ENCODE results near the gene APOBEC2.
"Not testable (repeated sequence)": the region's sequence is repeated elsewhere in the genome, so short reads cannot be mapped to it uniquely, and the experiment has no call there.

APOBEC2 gene

GRCh38 chr6:41053041-41053440, at the start of gene APOBEC2:
Gene APOBEC2 (plus strand): TSS chr6:41053202. CDS start chr6:41053348, 146 bp downstream.
- no peaks in the 10 kb centered on the region; the same call in 1 of the 2 replicates for H3K36me3 ChIP-seq (ENCODE audit: control insufficient read depth, insufficient read depth, low read length)
- TF ChIP-seq, protein P1, sequence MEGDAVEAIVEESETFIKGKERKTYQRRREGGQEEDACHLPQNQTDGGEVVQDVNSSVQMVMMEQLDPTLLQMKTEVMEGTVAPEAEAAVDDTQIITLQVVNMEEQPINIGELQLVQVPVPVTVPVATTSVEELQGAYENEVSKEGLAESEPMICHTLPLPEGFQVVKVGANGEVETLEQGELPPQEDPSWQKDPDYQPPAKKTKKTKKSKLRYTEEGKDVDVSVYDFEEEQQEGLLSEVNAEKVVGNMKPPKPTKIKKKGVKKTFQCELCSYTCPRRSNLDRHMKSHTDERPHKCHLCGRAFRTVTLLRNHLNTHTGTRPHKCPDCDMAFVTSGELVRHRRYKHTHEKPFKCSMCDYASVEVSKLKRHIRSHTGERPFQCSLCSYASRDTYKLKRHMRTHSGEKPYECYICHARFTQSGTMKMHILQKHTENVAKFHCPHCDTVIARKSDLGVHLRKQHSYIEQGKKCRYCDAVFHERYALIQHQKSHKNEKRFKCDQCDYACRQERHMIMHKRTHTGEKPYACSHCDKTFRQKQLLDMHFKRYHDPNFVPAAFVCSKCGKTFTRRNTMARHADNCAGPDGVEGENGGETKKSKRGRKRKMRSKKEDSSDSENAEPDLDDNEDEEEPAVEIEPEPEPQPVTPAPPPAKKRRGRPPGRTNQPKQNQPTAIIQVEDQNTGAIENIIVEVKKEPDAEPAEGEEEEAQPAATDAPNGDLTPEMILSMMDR (IDR thresholded peaks at IDR 0.05; ENCODE audit: insufficient read depth, low read length, poor library complexity, severe bottlenecking) = no peak
- H3K27me3 ChIP-seq (replicated peaks; ENCODE audit: control insufficient read depth, insufficient read depth, low read length) = no peaks in the 10 kb centered on the region
- no peak for DNase-seq (ENCODE audit: extremely low read depth, insufficient read length)
- H3K4me3 ChIP-seq (replicated peaks; ENCODE audit: low read depth, low read length) = no peak within 1 kb of the TSS

DNA sequence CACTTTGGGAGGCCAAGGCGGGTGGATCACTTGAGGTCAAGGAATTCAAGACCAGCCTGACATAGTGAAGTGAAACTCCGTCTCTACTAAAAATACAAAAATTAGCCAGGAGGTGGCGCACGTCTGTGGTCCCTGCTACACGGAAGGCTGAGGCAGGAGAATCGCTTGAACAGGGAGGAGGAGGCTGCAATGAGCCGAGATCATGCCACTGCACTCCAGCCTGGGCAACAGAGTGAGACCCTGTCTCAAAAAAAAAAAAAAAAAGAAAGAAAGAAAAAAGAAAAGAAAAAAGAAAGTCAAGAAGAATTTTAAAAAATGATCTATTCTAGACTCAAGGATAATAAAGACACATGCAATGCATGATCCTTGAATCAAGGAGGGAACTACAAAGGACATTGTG, 46.8 kb upstream of the APOBEC2 start:
- not testable (repeated sequence) for H3K36me3 ChIP-seq (ENCODE audit: control insufficient read depth, insufficient read depth, low read length); H3K4me3 ChIP-seq (replicated peaks; ENCODE audit: low read depth, low read length); H3K27me3 ChIP-seq (replicated peaks; ENCODE audit: control insufficient read depth, insufficient read depth, low read length)
- DNase-seq (ENCODE audit: extremely low read depth, insufficient read length) = peak; percentile 9
- TF ChIP-seq, protein P1 (IDR thresholded peaks at IDR 0.05; ENCODE audit: insufficient read depth, low read length, poor library complexity, severe bottlenecking) = peak; percentile 60

DNA sequence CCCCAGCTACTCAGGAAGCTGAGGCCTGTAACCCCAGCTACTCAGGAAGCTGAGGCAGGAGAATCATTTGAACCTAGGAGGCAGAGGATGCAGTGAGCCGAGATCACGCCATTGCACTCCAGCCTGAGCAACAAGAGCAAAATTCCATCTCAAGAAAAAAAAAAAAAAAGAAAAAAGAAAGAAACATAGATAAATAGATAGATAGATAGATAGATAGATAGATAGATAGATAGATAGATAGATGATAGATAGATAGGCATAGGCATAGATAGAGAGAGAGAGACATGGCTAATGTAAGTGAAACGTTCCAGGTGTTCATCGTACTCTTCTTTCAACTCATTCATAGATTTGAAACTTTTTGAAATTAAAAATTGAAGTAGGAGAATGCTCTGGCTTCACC, 46.0 kb upstream of the APOBEC2 start:
- not testable (repeated sequence) for H3K36me3 ChIP-seq (ENCODE audit: control insufficient read depth, insufficient read depth, low read length); DNase-seq (ENCODE audit: extremely low read depth, insufficient read length); H3K4me3 ChIP-seq (replicated peaks; ENCODE audit: low read depth, low read length); H3K27me3 ChIP-seq (replicated peaks; ENCODE audit: control insufficient read depth, insufficient read depth, low read length)

DNA sequence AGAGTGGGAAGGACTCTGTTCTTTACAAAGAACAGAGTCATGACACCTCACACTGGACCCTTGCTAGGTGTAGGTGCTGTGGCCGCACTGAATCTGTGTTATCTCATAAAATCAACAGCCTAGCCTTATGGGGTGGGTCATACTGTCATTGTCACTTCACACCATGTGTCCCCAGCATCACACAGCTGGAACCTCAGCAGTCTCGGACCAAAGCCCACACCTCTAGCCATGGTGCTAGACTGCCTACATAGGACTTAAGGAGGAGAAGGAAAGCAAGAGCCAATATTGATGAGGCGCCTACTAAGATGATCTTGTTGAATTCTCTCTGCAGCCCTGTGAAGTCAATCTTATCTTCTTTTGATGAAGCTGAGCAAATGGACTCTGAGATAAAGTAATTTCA, 45.0 kb upstream of the APOBEC2 start:
- TF ChIP-seq, protein P1 (IDR thresholded peaks at IDR 0.05; ENCODE audit: insufficient read depth, low read length, poor library complexity, severe bottlenecking) = no peak
- no peak overlapping the region for H3K4me3 ChIP-seq (replicated peaks; ENCODE audit: low read depth, low read length)
- H3K27me3 ChIP-seq (replicated peaks; ENCODE audit: control insufficient read depth, insufficient read depth, low read length) = peaks cover 3% of the 10 kb centered on the region
- DNase-seq (ENCODE audit: extremely low read depth, insufficient read length) = no peak
- no peaks in the 10 kb centered on the region for H3K36me3 ChIP-seq (ENCODE audit: control insufficient read depth, insufficient read depth, low read length)

- DNase-seq (ENCODE audit: extremely low read depth, insufficient read length) = no peak
- Histone ChIP-seq H3K36me3 (ENCODE audit: control insufficient read depth, insufficient read depth, low read length) (no peaks in the 10 kb centered on the region), H3K27me3 (replicated peaks; ENCODE audit: control insufficient read depth, insufficient read depth, low read length) (peaks cover 3% of the 10 kb centered on the region), H3K4me3 (replicated peaks; ENCODE audit: low read depth, low read length) (no peak overlapping the region)
- TF ChIP-seq, protein P1 (IDR thresholded peaks at IDR 0.05; ENCODE audit: insufficient read depth, low read length, poor library complexity, severe bottlenecking) = no peak
These were observed 43.3 kb upstream of the APOBEC2 start for GRCh38 chr6:41009669-41010068.

GRCh38 chr6:41011673-41012072, 41.3 kb upstream of the APOBEC2 start:
- H3K36me3 ChIP-seq (ENCODE audit: control insufficient read depth, insufficient read depth, low read length) = no peaks in the 10 kb centered on the region
- TF ChIP-seq, protein P1 (IDR thresholded peaks at IDR 0.05; ENCODE audit: insufficient read depth, low read length, poor library complexity, severe bottlenecking) = no peak
- no peak overlapping the region for H3K4me3 ChIP-seq (replicated peaks; ENCODE audit: low read depth, low read length)
- H3K27me3 ChIP-seq (replicated peaks; ENCODE audit: control insufficient read depth, insufficient read depth, low read length) = peaks cover 3% of the 10 kb centered on the region
- no peak for DNase-seq (ENCODE audit: extremely low read depth, insufficient read length)

All from GM06990 (cell line).